GM23338 (cell line): Measurements from ENCODE around the gene ATG9B. TPM values are rescaled to one million over a fixed set of nuclear protein-coding genes. Genes with fewer than 3 reads are reported as not detected.

Experiments
- ATAC-seq: fragments of 200-7000 bp; cut with Tn5 transposase; 3 replicates; pipeline ENCODE4 v1.9.1; 2020
- DNase-seq: peaks from one replicate; pipeline ENCODE4 v3.0.0-alpha.2; 2015; ENCODE audit warnings: low spot score
- H2AFZ ChIP-seq: fragments of 200-600 bp; sonication (generic); 2 replicates; pipeline ENCODE4 v1.8.0; 2016; ENCODE audit warnings: antibody characterized with exemption, mild to moderate bottlenecking, moderate library complexity
- H3F3A ChIP-seq: fragments of 200-600 bp; sonication (generic); replicated peaks from 2 replicates; pipeline ENCODE4 v1.8.0; 2017; ENCODE audit warnings: antibody characterized with exemption, mixed run types, low read depth
- H3K27ac ChIP-seq: fragments of 200-600 bp; sonication (generic); 2 replicates; pipeline ENCODE4 v1.6.1; 2016; ENCODE audit warnings: low read depth
- H3K27me3 ChIP-seq: fragments of 200-600 bp; sonication (generic); 2 replicates; pipeline ENCODE4 v1.8.0; 2016; ENCODE audit warnings: mild to moderate bottlenecking, mixed run types, moderate library complexity; ENCODE audit not compliant: insufficient read depth
- H3K36me3 ChIP-seq: fragments of 200-600 bp; sonication (generic); 2 replicates; pipeline ENCODE4 v1.8.0; 2016; ENCODE audit warnings: mild to moderate bottlenecking; ENCODE audit not compliant: insufficient read depth
- H3K4me1 ChIP-seq: fragments of 200-600 bp; sonication (generic); 2 replicates; pipeline ENCODE4 v1.8.0; 2016; ENCODE audit warnings: mild to moderate bottlenecking, moderate library complexity; ENCODE audit not compliant: insufficient read depth
- H3K4me2 ChIP-seq: fragments of 200-600 bp; sonication (generic); 2 replicates; pipeline ENCODE4 v1.7.1; 2017; ENCODE audit warnings: mixed run types
- H3K4me3 ChIP-seq: fragments of 200-600 bp; sonication (generic); 2 replicates; pipeline ENCODE4 v1.6.1; 2016; ENCODE audit warnings: mixed run types
- H3K79me2 ChIP-seq: fragments of 200-600 bp; sonication (generic); replicated peaks from 2 replicates; pipeline ENCODE4 v1.8.0; 2017; ENCODE audit warnings: mild to moderate bottlenecking; ENCODE audit not compliant: insufficient read depth
- H3K9me2 ChIP-seq: fragments of 200-600 bp; sonication (generic); 2 replicates; pipeline ENCODE4 v1.8.0; 2017; ENCODE audit not compliant: insufficient read depth
- H4K20me1 ChIP-seq: fragments of 200-600 bp; sonication (generic); replicated peaks from 2 replicates; pipeline ENCODE4 v1.8.0; 2017; ENCODE audit warnings: mild to moderate bottlenecking; ENCODE audit not compliant: insufficient read depth
- H3K27ac Mint-ChIP-seq: 2 replicates; pipeline ENCODE4 v1.8.0; 2020; ENCODE audit warnings: inconsistent platforms, mild to moderate bottlenecking, moderate library complexity, mixed read lengths
- H3K27me3 Mint-ChIP-seq: 3 replicates; pipeline ENCODE4 v1.8.0; 2022; ENCODE audit warnings: low read depth, mild to moderate bottlenecking, moderate library complexity, mixed read lengths, inconsistent platforms; ENCODE audit not compliant: insufficient read depth, poor library complexity
- H3K36me3 Mint-ChIP-seq: 3 replicates; pipeline ENCODE4 v1.8.0; 2021; ENCODE audit warnings: low read depth, mild to moderate bottlenecking, inconsistent platforms, moderate library complexity, mixed read lengths
- H3K4me1 Mint-ChIP-seq: 3 replicates; pipeline ENCODE4 v1.8.0; 2020; ENCODE audit warnings: mild to moderate bottlenecking, inconsistent platforms, mixed read lengths
- H3K4me3 Mint-ChIP-seq: 3 replicates; pipeline ENCODE4 v1.8.0; 2021; ENCODE audit warnings: moderate library complexity, mild to moderate bottlenecking, inconsistent platforms, mixed read lengths
- H3K9me3 Mint-ChIP-seq: 3 replicates; pipeline ENCODE4 v1.8.0; 2020; ENCODE audit warnings: moderate library complexity, mild to moderate bottlenecking, inconsistent platforms, mixed read lengths
- CREB1 ChIP-seq: fragments of 250-450 bp; sonication (Bioruptor Pico); IDR thresholded peaks from 2 replicates; pipeline ENCODE4 v1.5.0; 2020; ENCODE audit warnings: low read depth, mild to moderate bottlenecking, moderate library complexity
- ETS1 ChIP-seq: IDR thresholded peaks from 2 replicates; pipeline ENCODE4 v1.6.1; 2016; ENCODE audit warnings: antibody characterized with exemption
- JUNB ChIP-seq: IDR thresholded peaks from one replicate; pipeline ENCODE4 v1.6.1; 2016; ENCODE audit warnings: antibody characterized with exemption; ENCODE audit not compliant: unreplicated experiment
- NANOG ChIP-seq: IDR thresholded peaks from 2 replicates; pipeline ENCODE4 v1.6.1; 2016; ENCODE audit warnings: antibody characterized with exemption, borderline replicate concordance
- POLR2AphosphoS5 ChIP-seq: IDR thresholded peaks from 2 replicates; pipeline ENCODE4 v1.6.1; 2016; ENCODE audit warnings: antibody characterized with exemption, low read depth
- STAT1 ChIP-seq: IDR thresholded peaks from one replicate; pipeline ENCODE4 v1.6.1; 2016; ENCODE audit warnings: antibody characterized with exemption; ENCODE audit not compliant: unreplicated experiment
- ZNF114 ChIP-seq: fragments of 250-450 bp; sonication (Bioruptor Pico); IDR thresholded peaks from 2 replicates; pipeline ENCODE4 v1.5.0; 2020; ENCODE audit warnings: mild to moderate bottlenecking, moderate library complexity
- ZNF462 ChIP-seq: fragments of 250-450 bp; sonication (Bioruptor Pico); IDR thresholded peaks from 2 replicates; pipeline ENCODE4 v1.5.0; 2020; ENCODE audit warnings: mild to moderate bottlenecking, moderate library complexity
- polyA plus RNA-seq: library from polyadenylated mRNA; unstranded; fragments of >200 nt; fragmentation: Nextera tagmentation; extraction: Ambion mirVana; gene quantifications from 2 replicates; pipeline ENCODE4 v1.2.1, GENCODE V29; 2016
- total RNA-seq: library from RNA; depleted of rRNA; stranded (reverse); fragments of >200 nt; shearing (Covaris generic); gene quantifications from 2 replicates; pipeline ENCODE4 v1.2.3, GENCODE V29; 2014

ATG9B gene
- total and polyA plus RNA-seq, 2 experiments from 2014 or later: 1.2 to 3.4 TPM

- H3K27ac ChIP-seq: no peak overlapping the region
- H3K27ac Mint-ChIP-seq: no peak overlapping the region
- ATAC-seq (no peak), DNase-seq (no peak)
- H3K27me3 Mint-ChIP-seq: peaks cover 11% of the 10 kb centered on the region
- H2AFZ ChIP-seq: no peak overlapping the region
- TF ChIP-seq POLR2AphosphoS5 (no peak), ZNF114 (no peak), JUNB (no peak)
- H3K27me3 ChIP-seq: no peaks in the 10 kb centered on the region
- no peak overlapping the region for H3K4me2 ChIP-seq
- H4K20me1 ChIP-seq: no peaks in the 10 kb centered on the region
- H3K9me3 Mint-ChIP-seq: no peaks in the 10 kb centered on the region
- H3F3A ChIP-seq: no peaks in the 10 kb centered on the region
- peaks cover 4% of the 10 kb centered on the region; the same call in 2 of the 3 replicates for H3K4me1 Mint-ChIP-seq
- H3K4me1 ChIP-seq: no peaks in the 10 kb centered on the region
- H3K36me3 ChIP-seq: no peaks in the 10 kb centered on the region
- no peaks in the 10 kb centered on the region for H3K79me2 ChIP-seq
- H3K4me3 Mint-ChIP-seq: no peak overlapping the region
- H3K4me3 ChIP-seq: no peak overlapping the region
- H3K36me3 Mint-ChIP-seq: no peaks in the 10 kb centered on the region; the same call in 2 of the 3 replicates
- H3K9me2 ChIP-seq: no peaks in the 10 kb centered on the region
Measured at GRCh38 chr7:151001546-151001945, 22.7 kb downstream of the ATG9B start.

- no peak for ATAC-seq
Measured at GRCh38 chr7:151000897-151001495, 23.3 kb downstream of the ATG9B start.

GRCh38 chr7:150999497-151000230, 24.6 kb downstream of the ATG9B start:
- H2AFZ ChIP-seq: no peak overlapping the region
- no peaks in the 10 kb centered on the region for H3K36me3 ChIP-seq
- Mint-ChIP-seq H3K4me1 (peaks cover 4% of the 10 kb centered on the region; the same call in 2 of the 3 replicates), H3K4me3 (no peak overlapping the region), H3K36me3 (no peaks in the 10 kb centered on the region; the same call in 2 of the 3 replicates), H3K27ac (no peak overlapping the region), H3K27me3 (peaks cover 11% of the 10 kb centered on the region), H3K9me3 (no peaks in the 10 kb centered on the region)
- no peaks in the 10 kb centered on the region for H3K4me1 ChIP-seq
- DNase-seq (no peak), ATAC-seq (no peak)
- no peak overlapping the region for H3K4me2 ChIP-seq
- H3K79me2 ChIP-seq: no peaks in the 10 kb centered on the region
- H3K27ac ChIP-seq: no peak overlapping the region
- no peaks in the 10 kb centered on the region for H3F3A ChIP-seq
- no peak overlapping the region for H3K4me3 ChIP-seq
- H3K27me3 ChIP-seq: no peaks in the 10 kb centered on the region
- no peaks in the 10 kb centered on the region for H4K20me1 ChIP-seq
- H3K9me2 ChIP-seq: no peaks in the 10 kb centered on the region
- TF ChIP-seq CREB1 (CRISPR knock-in tag): no peak
- no peak for TF ChIP-seq ETS1
- TF ChIP-seq STAT1: no peak
- no peak for TF ChIP-seq POLR2AphosphoS5
- no peak for TF ChIP-seq NANOG
- no peak for TF ChIP-seq ZNF462

More at GRCh38 chr7:151000897-151001495, 23.3 kb downstream of the ATG9B start:
- no peaks in the 10 kb centered on the region for H3K4me1 ChIP-seq
- H3K4me3 ChIP-seq: no peak overlapping the region
- no peaks in the 10 kb centered on the region for H3F3A ChIP-seq
- Mint-ChIP-seq H3K27ac (no peak overlapping the region), H3K4me3 (no peak overlapping the region), H3K9me3 (no peaks in the 10 kb centered on the region), H3K4me1 (peaks cover 4% of the 10 kb centered on the region; the same call in 2 of the 3 replicates), H3K27me3 (peaks cover 11% of the 10 kb centered on the region), H3K36me3 (no peaks in the 10 kb centered on the region; the same call in 2 of the 3 replicates)
- H3K36me3 ChIP-seq: no peaks in the 10 kb centered on the region
- no peak overlapping the region for H3K4me2 ChIP-seq
- no peaks in the 10 kb centered on the region for H4K20me1 ChIP-seq
- no peak overlapping the region for H2AFZ ChIP-seq
- no peak for DNase-seq
- no peaks in the 10 kb centered on the region for H3K9me2 ChIP-seq
- no peak for TF ChIP-seq JUNB
- no peak for TF ChIP-seq POLR2AphosphoS5
- no peaks in the 10 kb centered on the region for H3K27me3 ChIP-seq
- no peaks in the 10 kb centered on the region for H3K79me2 ChIP-seq
- no peak overlapping the region for H3K27ac ChIP-seq
